ENCODE data around the gene USH1G. TPM values are rescaled to one million over a fixed set of nuclear protein-coding genes. Genes with fewer than 3 reads are reported as not detected.

Gene USH1G
- total RNA-seq, 4 donors from 2014 or later, result not detected

GRCh38 chr17:74946641-74947040 is 23.6 kb upstream of the USH1G start:
- TF ChIP-seq CTCF (IDR thresholded peaks at IDR 0.05; ENCODE audit: low read depth), result no peak

GRCh38 chr17:74945543-74945942 is 22.5 kb upstream of the USH1G start:
- no peak for TF ChIP-seq CTCF (IDR thresholded peaks at IDR 0.05; ENCODE audit: low read depth)

- no peak for TF ChIP-seq CTCF (IDR thresholded peaks at IDR 0.05; ENCODE audit: low read depth)
Measured at GRCh38 chr17:74943808-74944522, 20.9 kb upstream of the USH1G start.

- TF ChIP-seq CTCF (IDR thresholded peaks at IDR 0.05; ENCODE audit: low read depth), result no peak
Measured at GRCh38 chr17:74941128-74941725, 18.2 kb upstream of the USH1G start.

GRCh38 chr17:74939534-74939933 is 16.5 kb upstream of the USH1G start:
- TF ChIP-seq CTCF (IDR thresholded peaks at IDR 0.05; ENCODE audit: low read depth), result no peak

GRCh38 chr17:74938194-74938950 is 15.3 kb upstream of the USH1G start:
- TF ChIP-seq CTCF (IDR thresholded peaks at IDR 0.05; ENCODE audit: low read depth), result no peak
